Measurements from ENCODE around the gene ZNF408.

Gene ZNF408

DNA sequence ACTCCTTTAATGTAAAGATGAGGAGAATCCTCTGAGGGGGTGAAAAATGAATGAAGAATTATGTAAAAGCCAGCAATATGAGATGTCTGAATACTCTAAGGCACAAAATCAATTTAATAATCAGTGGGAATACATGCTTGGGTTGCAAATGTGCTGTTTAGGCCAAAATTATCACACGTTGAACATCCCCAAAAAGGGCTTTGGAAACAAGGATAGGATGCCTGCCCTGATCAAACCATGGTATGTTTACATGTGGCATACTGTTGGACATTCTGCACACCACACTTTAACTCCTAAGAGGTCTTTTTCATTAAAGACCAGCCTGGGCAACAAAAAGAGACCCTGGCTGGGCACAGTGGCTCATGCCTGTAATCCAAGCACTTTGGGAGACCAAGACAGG is 44.5 kb downstream of the ZNF408 start:
- DNase-seq (no peak), ATAC-seq (ENCODE audit: insufficient read depth, low read depth) (no peak)
- H3K36me3 ChIP-seq (ENCODE audit: insufficient read depth, low read length), result peaks cover 91% of the 10 kb centered on the region
- H4K20me1 ChIP-seq (ENCODE audit: insufficient read depth, low read length), result no peaks in the 10 kb centered on the region
- no peak overlapping the region for H3K4me2 ChIP-seq (ENCODE audit: insufficient read depth, low read length)
- no peak overlapping the region for H3K27ac ChIP-seq (ENCODE audit: low read length)
- no peak for TF ChIP-seq EZH2 (IDR thresholded peaks at IDR 0.05; ENCODE audit: borderline replicate concordance, low read depth, low read length, severe bottlenecking)
- TF ChIP-seq, protein P1, sequence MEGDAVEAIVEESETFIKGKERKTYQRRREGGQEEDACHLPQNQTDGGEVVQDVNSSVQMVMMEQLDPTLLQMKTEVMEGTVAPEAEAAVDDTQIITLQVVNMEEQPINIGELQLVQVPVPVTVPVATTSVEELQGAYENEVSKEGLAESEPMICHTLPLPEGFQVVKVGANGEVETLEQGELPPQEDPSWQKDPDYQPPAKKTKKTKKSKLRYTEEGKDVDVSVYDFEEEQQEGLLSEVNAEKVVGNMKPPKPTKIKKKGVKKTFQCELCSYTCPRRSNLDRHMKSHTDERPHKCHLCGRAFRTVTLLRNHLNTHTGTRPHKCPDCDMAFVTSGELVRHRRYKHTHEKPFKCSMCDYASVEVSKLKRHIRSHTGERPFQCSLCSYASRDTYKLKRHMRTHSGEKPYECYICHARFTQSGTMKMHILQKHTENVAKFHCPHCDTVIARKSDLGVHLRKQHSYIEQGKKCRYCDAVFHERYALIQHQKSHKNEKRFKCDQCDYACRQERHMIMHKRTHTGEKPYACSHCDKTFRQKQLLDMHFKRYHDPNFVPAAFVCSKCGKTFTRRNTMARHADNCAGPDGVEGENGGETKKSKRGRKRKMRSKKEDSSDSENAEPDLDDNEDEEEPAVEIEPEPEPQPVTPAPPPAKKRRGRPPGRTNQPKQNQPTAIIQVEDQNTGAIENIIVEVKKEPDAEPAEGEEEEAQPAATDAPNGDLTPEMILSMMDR (IDR thresholded peaks at IDR 0.05; ENCODE audit: borderline replicate concordance, extremely low read depth, low read length, poor library complexity, severe bottlenecking), result no peak
- no peak overlapping the region for H3K4me3 ChIP-seq (ENCODE audit: low read depth in 1 of 2, low read length in 2 of 2)
- no peak overlapping the region for H3K9ac ChIP-seq (ENCODE audit: low read depth, low read length)
- H3K27me3 ChIP-seq (ENCODE audit: insufficient read depth, low read length, poor library complexity), result no peaks in the 10 kb centered on the region
- H2AFZ ChIP-seq (ENCODE audit: low read depth, low read length), result no peak overlapping the region
- H3K9me3 ChIP-seq (ENCODE audit: insufficient read depth, low read length, severe bottlenecking), result no peaks in the 10 kb centered on the region
- no peaks in the 10 kb centered on the region for H3K4me1 ChIP-seq (ENCODE audit: insufficient read depth, low read length)
- H3K79me2 ChIP-seq (ENCODE audit: insufficient read depth, low read length), result no peaks in the 10 kb centered on the region

DNA sequence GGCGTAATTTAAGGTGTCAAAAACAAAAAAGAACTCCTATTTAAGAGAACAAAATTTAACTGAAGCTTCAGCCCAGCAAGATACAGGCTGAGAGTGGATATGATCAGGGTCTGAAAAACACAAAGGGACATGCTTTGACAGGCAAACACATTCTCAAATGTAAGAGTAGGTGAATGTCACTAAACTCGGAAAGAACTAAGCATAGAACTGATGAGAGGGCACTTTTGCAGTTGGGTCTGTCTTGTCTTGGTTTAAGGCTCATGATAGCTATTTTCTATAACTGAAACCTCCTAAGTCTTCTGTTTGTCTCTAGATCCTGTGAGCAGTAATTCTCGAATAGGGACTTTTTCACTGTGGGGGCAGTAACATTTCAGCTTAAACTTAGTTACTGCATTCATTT is 45.2 kb downstream of the ZNF408 start:
- TF ChIP-seq EZH2 (IDR thresholded peaks at IDR 0.05; ENCODE audit: borderline replicate concordance, low read depth, low read length, severe bottlenecking), result no peak
- no peak for DNase-seq
- no peak overlapping the region for H2AFZ ChIP-seq (ENCODE audit: low read depth, low read length)
- no peak overlapping the region for H3K27ac ChIP-seq (ENCODE audit: low read length)
- no peaks in the 10 kb centered on the region for H3K79me2 ChIP-seq (ENCODE audit: insufficient read depth, low read length)
- ATAC-seq (ENCODE audit: insufficient read depth, low read depth), result no peak
- H3K9me3 ChIP-seq (ENCODE audit: insufficient read depth, low read length, severe bottlenecking), result no peaks in the 10 kb centered on the region
- H4K20me1 ChIP-seq (ENCODE audit: insufficient read depth, low read length), result no peaks in the 10 kb centered on the region
- H3K4me2 ChIP-seq (ENCODE audit: insufficient read depth, low read length), result no peak overlapping the region
- no peak overlapping the region for H3K4me3 ChIP-seq (ENCODE audit: low read depth in 1 of 2, low read length in 2 of 2)
- no peak overlapping the region for H3K9ac ChIP-seq (ENCODE audit: low read depth, low read length)
- no peaks in the 10 kb centered on the region for H3K27me3 ChIP-seq (ENCODE audit: insufficient read depth, low read length, poor library complexity)
- no peaks in the 10 kb centered on the region for H3K4me1 ChIP-seq (ENCODE audit: insufficient read depth, low read length)
- H3K36me3 ChIP-seq (ENCODE audit: insufficient read depth, low read length), result peaks cover 97% of the 10 kb centered on the region

DNA sequence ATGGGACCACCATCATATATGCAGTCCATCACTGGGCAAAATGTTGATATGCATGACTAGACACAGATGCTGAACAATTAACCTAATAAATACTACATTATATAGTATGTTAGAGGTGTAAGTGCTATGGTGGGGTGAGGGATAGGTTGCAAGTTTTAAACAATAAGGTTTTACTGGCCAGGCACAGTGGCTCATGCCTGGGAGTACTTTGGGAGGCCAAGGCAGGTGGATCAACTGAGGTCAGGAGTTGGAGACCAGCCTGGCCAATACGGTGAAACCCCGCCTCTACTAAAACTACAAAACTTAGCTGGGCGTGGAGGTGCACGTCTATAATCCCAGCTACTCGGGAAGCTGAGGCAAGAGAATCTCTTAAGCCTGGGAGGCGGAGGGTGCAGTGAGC is 46.3 kb downstream of the ZNF408 start:
- no peaks in the 10 kb centered on the region for H3K9me3 ChIP-seq (ENCODE audit: insufficient read depth, low read length, severe bottlenecking)
- H3K27ac ChIP-seq (ENCODE audit: low read length), result no peak overlapping the region
- no peak overlapping the region for H2AFZ ChIP-seq (ENCODE audit: low read depth, low read length)
- H4K20me1 ChIP-seq (ENCODE audit: insufficient read depth, low read length), result no peaks in the 10 kb centered on the region
- no peak overlapping the region for H3K4me2 ChIP-seq (ENCODE audit: insufficient read depth, low read length)
- TF ChIP-seq EZH2 (IDR thresholded peaks at IDR 0.05; ENCODE audit: borderline replicate concordance, low read depth, low read length, severe bottlenecking), result no peak
- TF ChIP-seq, protein P1 (IDR thresholded peaks at IDR 0.05; ENCODE audit: borderline replicate concordance, extremely low read depth, low read length, poor library complexity, severe bottlenecking), result no peak
- ATAC-seq (ENCODE audit: insufficient read depth, low read depth) (no peak), DNase-seq (no peak)
- H3K4me1 ChIP-seq (ENCODE audit: insufficient read depth, low read length), result no peaks in the 10 kb centered on the region
- no peak overlapping the region for H3K4me3 ChIP-seq (ENCODE audit: low read depth in 1 of 2, low read length in 2 of 2)
- no peaks in the 10 kb centered on the region for H3K27me3 ChIP-seq (ENCODE audit: insufficient read depth, low read length, poor library complexity)
- H3K36me3 ChIP-seq (ENCODE audit: insufficient read depth, low read length), result peaks cover 95% of the 10 kb centered on the region
- no peaks in the 10 kb centered on the region for H3K79me2 ChIP-seq (ENCODE audit: insufficient read depth, low read length)
- no peak overlapping the region for H3K9ac ChIP-seq (ENCODE audit: low read depth, low read length)

Measured in DND-41 (cell line).